NCI-H2029 treated with DMSO at 0.1 percent for 48 hours (cell line): ENCODE data around the gene SLC47A1.
"Not testable (repeated sequence)": the region's sequence is repeated elsewhere in the genome, so short reads cannot be mapped to it uniquely, and the experiment has no call there.

ENCODE experiments used
- DNase-seq: peaks from one replicate; lab custom pipeline; 2025; lab: John Stamatoyannopoulos, UW

Gene SLC47A1

GRCh38 chr17:19554393-19554792, 20.7 kb downstream of the SLC47A1 start:
- DNase-seq: no peak

DNA sequence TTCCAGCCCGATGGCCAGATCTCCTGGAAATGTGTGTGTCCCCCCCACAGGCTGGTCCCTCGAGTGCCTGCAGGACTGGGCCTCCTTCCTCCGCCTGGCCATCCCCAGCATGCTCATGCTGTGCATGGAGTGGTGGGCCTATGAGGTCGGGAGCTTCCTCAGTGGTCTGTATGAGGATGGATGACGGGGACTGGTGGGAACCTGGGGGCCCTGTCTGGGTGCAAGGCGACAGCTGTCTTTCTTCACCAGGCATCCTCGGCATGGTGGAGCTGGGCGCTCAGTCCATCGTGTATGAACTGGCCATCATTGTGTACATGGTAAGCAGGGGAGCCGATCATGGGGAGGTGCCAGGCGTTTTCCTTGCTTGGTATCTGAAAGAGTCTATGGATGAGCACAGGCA, 22.1 kb downstream of the SLC47A1 start:
- no peak for DNase-seq

- no peak for DNase-seq
Observed at GRCh38 chr17:19558946-19559345, 25.3 kb downstream of the SLC47A1 start.

GRCh38 chr17:19561697-19562318, 28.2 kb downstream of the SLC47A1 start:
- no peak for DNase-seq

GRCh38 chr17:19565817-19566575, 32.3 kb downstream of the SLC47A1 start:
- no peak for DNase-seq

DNA sequence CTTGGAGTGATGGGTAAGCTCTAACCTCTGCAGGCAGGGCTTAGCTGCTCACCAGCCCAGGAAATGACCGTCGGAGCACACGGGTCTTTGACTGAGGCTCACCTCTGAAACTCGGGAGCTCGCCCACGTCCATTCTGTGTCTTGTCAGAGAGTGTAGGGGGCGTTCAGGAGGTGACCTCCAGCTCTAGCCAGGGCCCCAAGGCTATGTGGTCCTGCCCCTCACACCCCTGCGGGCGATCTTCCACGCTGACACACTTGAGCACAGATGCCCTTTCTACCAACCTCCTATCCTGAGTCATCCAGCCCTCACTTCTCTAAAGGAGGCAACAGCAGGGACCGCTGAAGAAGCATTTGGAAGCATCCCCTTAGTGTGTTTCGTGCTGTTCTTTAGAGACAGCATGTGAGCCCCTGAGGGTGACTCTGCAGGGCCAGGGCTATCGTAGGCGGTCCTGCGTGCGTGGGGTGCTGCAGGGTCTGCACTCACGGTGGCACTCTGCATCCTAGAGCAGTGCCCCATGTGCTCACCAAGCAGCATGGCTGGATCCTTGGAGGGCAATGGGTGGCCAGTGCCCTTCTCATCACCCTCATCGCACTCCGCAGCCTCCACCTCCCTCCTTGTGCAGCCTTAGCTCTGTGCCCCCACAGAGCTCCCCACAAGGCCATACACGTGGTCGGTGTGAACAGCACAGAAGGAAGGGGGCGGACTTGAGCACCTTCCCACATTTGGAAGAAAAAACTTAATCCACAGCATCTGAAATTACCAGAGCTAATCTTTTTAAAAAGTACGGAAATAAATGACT, 33.8 kb downstream of the SLC47A1 start:
- DNase-seq: no peak

DNA sequence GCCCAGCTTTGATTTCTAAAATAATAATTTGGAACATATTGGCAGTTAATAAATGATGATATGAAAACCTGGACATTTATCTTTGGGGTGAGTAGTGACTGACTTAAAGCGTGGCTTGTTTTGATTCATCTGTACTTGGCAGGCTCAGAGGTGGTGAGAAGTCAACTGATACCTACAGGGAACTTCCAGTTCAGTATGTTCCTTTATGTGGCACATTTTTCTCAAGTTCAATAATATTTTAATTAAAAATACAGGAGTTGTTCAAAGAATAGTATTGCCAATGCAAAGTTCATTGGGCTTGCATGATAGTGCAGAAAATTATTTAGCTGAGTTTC, 34.3 kb downstream of the SLC47A1 start:
- no peak for DNase-seq

DNA sequence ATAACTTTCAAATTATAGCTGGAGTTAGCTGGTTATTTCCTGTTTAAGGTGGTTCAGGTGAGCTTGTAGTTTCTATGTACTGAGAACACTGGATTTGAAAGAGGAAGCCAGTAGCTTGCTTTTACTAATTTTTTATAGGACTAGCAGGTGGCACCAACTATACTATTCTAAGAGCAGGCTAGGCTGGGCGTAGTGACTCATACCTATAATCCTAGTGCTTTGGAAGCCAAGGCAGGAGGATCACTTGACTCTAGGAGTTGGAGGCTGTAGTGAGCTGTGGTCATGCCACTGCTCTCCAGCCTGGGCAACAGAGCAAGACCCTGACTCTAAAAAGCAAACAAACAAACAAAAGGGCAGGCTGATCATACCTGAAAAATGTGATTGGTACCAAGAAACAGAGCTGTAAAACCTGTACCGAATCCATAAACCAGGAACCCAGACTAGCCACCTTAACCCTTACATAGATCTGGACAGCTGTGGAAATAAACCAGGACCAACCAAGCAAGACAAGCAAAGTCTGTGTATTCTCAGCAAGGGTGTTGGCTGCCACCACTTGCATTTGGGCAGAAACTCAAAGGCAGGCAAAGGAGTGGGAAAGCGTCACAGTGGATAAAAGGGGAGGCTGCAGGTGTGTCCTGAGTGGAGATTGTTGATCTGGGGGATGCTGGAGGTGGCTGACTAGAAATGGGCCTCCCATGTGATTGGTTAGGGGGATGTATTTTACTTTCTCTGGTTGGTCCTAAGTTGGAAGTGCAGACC, 36.3 kb downstream of the SLC47A1 start:
- DNase-seq: no peak

- DNase-seq: no peak
Observed at GRCh38 chr17:19570544-19571062, 36.9 kb downstream of the SLC47A1 start.

GRCh38 chr17:19573075-19573474, 39.4 kb downstream of the SLC47A1 start:
- no peak for DNase-seq

DNA sequence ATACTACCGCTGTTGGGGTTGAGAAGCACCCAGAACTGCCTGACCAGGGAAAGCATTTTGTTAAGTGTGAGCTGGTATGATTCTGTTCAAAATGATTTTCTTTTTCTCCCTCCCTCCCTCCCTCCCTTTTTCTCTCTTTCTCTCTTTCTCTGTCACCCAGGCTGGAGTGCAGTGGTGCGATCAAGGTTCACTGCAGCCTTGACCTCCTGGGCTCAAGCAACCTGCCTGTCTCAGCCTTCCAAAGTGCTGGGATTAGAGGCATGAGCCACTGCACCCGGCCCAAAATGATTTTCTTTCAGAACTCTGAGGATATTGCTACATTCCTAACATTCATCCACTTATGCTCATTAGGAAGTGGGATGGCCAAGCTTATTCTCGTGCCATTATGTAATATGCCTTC, 41.3 kb downstream of the SLC47A1 start:
- DNase-seq: no peak

DNA sequence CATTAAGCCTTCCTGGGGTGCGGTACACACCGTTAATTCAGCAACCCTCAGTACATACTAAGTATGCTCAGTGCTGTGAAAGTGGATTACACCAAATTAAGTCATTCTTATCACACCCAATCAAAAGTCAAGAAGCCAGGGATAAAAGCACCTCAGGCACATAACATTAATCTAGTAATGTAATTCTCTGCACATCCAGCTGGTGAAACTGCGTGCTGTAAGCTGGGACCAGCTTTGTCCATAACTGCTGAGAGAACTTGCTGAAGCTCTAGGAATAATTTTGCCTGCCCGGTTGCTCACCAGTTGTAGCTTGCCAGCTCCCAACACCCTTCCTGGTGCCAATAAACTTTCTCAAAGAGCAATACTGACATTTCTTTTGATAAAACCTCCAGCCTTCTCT, 44.9 kb downstream of the SLC47A1 start:
- no peak for DNase-seq

- no peak for DNase-seq
Observed at GRCh38 chr17:19579192-19579761, 45.6 kb downstream of the SLC47A1 start.

GRCh38 chr17:19579867-19580565, 46.4 kb downstream of the SLC47A1 start:
- DNase-seq: no peak

DNA sequence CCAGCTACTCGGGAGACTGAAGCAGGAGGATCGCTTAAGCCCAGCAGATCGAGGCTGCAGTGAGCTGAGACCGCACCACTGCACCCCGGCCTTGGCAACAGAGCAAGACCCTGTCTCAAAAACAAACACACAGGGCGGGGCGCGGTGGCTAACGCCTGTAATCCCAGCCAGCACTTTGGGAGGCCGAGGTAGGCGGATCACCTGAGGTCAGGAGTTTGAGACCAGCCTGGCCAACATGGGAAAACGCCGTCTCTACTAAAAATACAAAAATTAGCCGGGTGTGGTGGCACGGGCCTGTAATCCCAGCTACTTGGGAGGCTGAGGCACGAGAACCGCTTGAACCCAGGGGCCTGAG, 46.9 kb downstream of the SLC47A1 start:
- not testable (repeated sequence) for DNase-seq

GRCh38 chr17:19582152-19582551, 48.5 kb downstream of the SLC47A1 start:
- DNase-seq: not testable (repeated sequence)

DNA sequence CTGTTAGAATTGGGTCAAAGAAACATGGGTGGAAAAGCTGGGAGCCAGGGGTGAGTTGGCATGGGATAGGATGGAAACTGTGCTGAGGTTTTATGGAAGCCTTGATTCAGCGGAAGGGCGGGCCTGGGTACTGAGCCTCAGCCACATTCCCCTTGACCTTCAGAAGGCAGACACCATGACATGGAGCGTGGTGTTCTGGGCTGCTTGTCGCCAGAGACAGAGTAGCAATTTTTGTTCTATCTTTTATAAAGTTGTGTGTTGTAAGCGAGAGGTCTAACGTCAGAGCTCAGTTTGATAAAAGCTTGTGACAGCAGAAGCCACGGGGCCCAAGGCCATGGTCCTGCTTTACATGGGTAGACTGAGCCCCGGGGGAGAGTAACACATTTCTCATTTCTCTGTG, 50.2 kb downstream of the SLC47A1 start:
- DNase-seq: no peak

GRCh38 chr17:19590451-19590850, 56.8 kb downstream of the SLC47A1 start:
- DNase-seq: no peak

GRCh38 chr17:19590912-19591551, 57.4 kb downstream of the SLC47A1 start:
- no peak for DNase-seq

DNA sequence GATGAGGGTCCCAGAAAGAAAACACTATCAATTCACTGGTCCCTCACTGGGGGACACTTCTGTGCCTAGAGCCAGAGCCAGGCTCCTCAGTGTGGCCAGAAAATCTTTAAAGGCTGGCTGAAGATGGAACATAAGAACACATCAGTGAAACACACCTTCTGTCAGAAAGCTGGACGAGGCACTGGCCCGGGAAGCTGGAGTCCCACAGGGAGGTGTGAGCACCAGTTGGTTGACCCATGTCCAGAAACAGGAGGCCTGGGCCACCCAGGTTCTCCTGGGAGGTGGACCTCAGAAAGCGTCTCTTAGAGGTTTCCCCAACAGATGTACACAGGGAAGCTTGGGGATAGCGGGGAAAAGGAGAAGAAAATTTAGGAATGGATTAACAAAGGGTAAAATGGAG, 58.7 kb downstream of the SLC47A1 start:
- DNase-seq: no peak

DNA sequence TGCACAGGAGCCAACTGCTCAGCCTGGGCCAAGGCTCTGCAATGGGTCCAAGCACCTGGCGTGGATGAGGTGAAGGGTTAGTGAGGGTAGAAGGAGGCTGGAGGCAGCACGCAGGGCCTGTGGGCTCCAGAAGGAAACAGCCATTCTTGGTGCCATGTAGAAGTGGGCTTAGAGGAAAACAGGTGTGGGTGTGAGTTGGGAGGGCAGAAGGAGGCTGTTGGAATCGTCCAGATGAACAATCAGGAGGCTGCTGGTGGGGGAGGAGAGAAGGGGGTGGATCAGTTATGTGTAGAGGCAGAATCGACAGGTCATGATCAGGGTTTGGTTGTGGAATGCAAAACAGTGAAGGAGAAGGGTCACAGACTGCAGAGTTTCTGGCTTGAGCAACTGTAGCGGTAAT, 63.2 kb downstream of the SLC47A1 start:
- no peak for DNase-seq
